Activated CD4-positive, alpha-beta T cell treated with anti-CD3 and anti-CD28 coated beads for 36 hours (primary cell): ENCODE data around the gene XPR1. TPM values are rescaled to one million over a fixed set of nuclear protein-coding genes. Genes with fewer than 3 reads are reported as not detected.
"Not testable (repeated sequence)": the region's sequence is repeated elsewhere in the genome, so short reads cannot be mapped to it uniquely, and the experiment has no call there.

Source experiments
- ATAC-seq: fragments of 200-7000 bp; cut with Tn5 transposase; one replicate; pipeline ENCODE4 v1.10.0; 2021; ENCODE audit warnings: mild to moderate bottlenecking, moderate library complexity
- CTCF ChIA-PET: fragments of 350-600 bp; sonication (Branson Sonifier 250); formaldehyde crosslinking; loops from one replicate; lab custom pipeline; 2021; ENCODE audit warnings: antibody characterized with exemption; lab: Charles Lee
- POLR2A ChIA-PET: fragments of 350-600 bp; sonication (Branson Sonifier 250); formaldehyde crosslinking; loops from one replicate; lab custom pipeline; 2021; ENCODE audit warnings: antibody characterized with exemption, inconsistent platforms; lab: Charles Lee
- DNase-seq: peaks from one replicate; pipeline ENCODE4 v3.0.0-alpha.2; 2020
- H3K27ac Mint-ChIP-seq: one replicate; pipeline ENCODE4 v1.8.0; 2021; ENCODE audit warnings: mixed read lengths
- H3K27me3 Mint-ChIP-seq: one replicate; pipeline ENCODE4 v1.8.0; 2021; ENCODE audit warnings: mixed read lengths
- H3K36me3 Mint-ChIP-seq: one replicate; pipeline ENCODE4 v1.8.0; 2021; ENCODE audit warnings: low read depth, mixed read lengths
- H3K4me1 Mint-ChIP-seq: one replicate; pipeline ENCODE4 v1.8.0; 2021; ENCODE audit warnings: mixed read lengths
- H3K4me3 Mint-ChIP-seq: one replicate; pipeline ENCODE4 v1.8.0; 2021; ENCODE audit warnings: mild to moderate bottlenecking, moderate library complexity, mixed read lengths
- H3K9me3 Mint-ChIP-seq: one replicate; pipeline ENCODE4 v1.8.0; 2021; ENCODE audit warnings: low read depth, mixed read lengths
- intact Hi-C, 2 experiments: fragments of 100-400 bp; cut with DNase I in 1 of 2; cut with micrococcal nuclease in 1 of 2; formaldehyde crosslinking; loops; one replicate each; pipeline versions ENCODE4 v1.14.2 to v1.15.1; 2022 to 2024; cut with DNase I, micrococcal nuclease
- total RNA-seq, 2 experiments: library from RNA; stranded (reverse); gene quantifications; one replicate each; pipeline ENCODE4 v1.2.3, GENCODE V29; 2021

XPR1 gene
- total RNA-seq, 2 experiments from 2014 or later = 18.4 to 25.2 TPM

GRCh38 chr1:180857947-180858725, 226.3 kb downstream of the XPR1 start:
- H3K27ac Mint-ChIP-seq, ATAC-seq, H3K27me3 Mint-ChIP-seq, intact Hi-C loops, H3K36me3 Mint-ChIP-seq, H3K4me1 Mint-ChIP-seq, H3K9me3 Mint-ChIP-seq, DNase-seq, CTCF ChIA-PET, POLR2A ChIA-PET, H3K4me3 Mint-ChIP-seq: not testable (repeated sequence)

- no peaks in the 10 kb centered on the region for H3K9me3 Mint-ChIP-seq
- no peak for DNase-seq
- intact Hi-C loops = no loop called here
- POLR2A ChIA-PET = no interaction called here
- H3K4me3 Mint-ChIP-seq = no peak overlapping the region
- no peaks in the 10 kb centered on the region for H3K4me1 Mint-ChIP-seq
- ATAC-seq = no peak
- CTCF ChIA-PET = interaction anchor here (6.2 kb wide), 1 partner anchor 325 kb away, joined by 148 read pairs; no protein-coding TSS in a partner anchor
- no peak overlapping the region for H3K27ac Mint-ChIP-seq
- H3K27me3 Mint-ChIP-seq = no peaks in the 10 kb centered on the region
- no peaks in the 10 kb centered on the region for H3K36me3 Mint-ChIP-seq
These were observed 227.5 kb downstream of the XPR1 start for GRCh38 chr1:180859306-180859705.

GRCh38 chr1:180860535-180860934, 228.7 kb downstream of the XPR1 start:
- ATAC-seq (no peak), DNase-seq (no peak)
- H3K4me3 Mint-ChIP-seq = no peak overlapping the region
- H3K36me3 Mint-ChIP-seq = peaks cover 4% of the 10 kb centered on the region
- no peaks in the 10 kb centered on the region for H3K9me3 Mint-ChIP-seq
- no peaks in the 10 kb centered on the region for H3K27me3 Mint-ChIP-seq
- no peaks in the 10 kb centered on the region for H3K4me1 Mint-ChIP-seq
- H3K27ac Mint-ChIP-seq = no peak overlapping the region
- ChIA-PET CTCF (interaction anchor here (0.8 to 6.2 kb wide), 7 partner anchors 12 to 345 kb away, joined by 3 to 148 read pairs (median 4); no protein-coding TSS in a partner anchor), POLR2A (no interaction called here)
- intact Hi-C loops = loop anchor here (1.0 to 5.0 kb wide), 5 partner anchors 83 to 344 kb away; partner anchors contain the start of gene XPR1 (in 2 of the 2)

- Mint-ChIP-seq H3K4me1 (no peaks in the 10 kb centered on the region), H3K9me3 (no peaks in the 10 kb centered on the region), H3K27ac (no peak overlapping the region), H3K27me3 (no peaks in the 10 kb centered on the region), H3K4me3 (no peak overlapping the region), H3K36me3 (peaks cover 7% of the 10 kb centered on the region)
- intact Hi-C loops = loop anchor here (5.0 kb wide), 4 partner anchors 85 to 345 kb away; partner anchors contain the start of gene XPR1 (in 2 of the 2)
- ChIA-PET POLR2A (interaction anchor here (1.1 kb wide), 1 partner anchor 11 kb away, joined by 3 read pairs; no protein-coding TSS in a partner anchor), CTCF (interaction anchor here (0.7 to 6.2 kb wide), 39 partner anchors 9 to 609 kb away, joined by 3 to 148 read pairs (median 4); no protein-coding TSS in a partner anchor)
- DNase-seq = no peak
- no peak for ATAC-seq
These were observed 230.5 kb downstream of the XPR1 start for GRCh38 chr1:180862305-180862704.

GRCh38 chr1:180863158-180863775, 231.4 kb downstream of the XPR1 start:
- ChIA-PET POLR2A (interaction anchor here (0.6 kb wide), 1 partner anchor 360 kb away, joined by 3 read pairs; no protein-coding TSS in a partner anchor), CTCF (interaction anchor here (0.6 to 6.2 kb wide), 36 partner anchors 10 to 610 kb away, joined by 3 to 148 read pairs (median 4); partner anchors contain the start of gene XPR1)
- Mint-ChIP-seq H3K27me3 (no peaks in the 10 kb centered on the region), H3K4me3 (no peak overlapping the region), H3K27ac (no peak overlapping the region), H3K36me3 (peaks cover 7% of the 10 kb centered on the region), H3K9me3 (no peaks in the 10 kb centered on the region), H3K4me1 (no peaks in the 10 kb centered on the region)
- no peak for ATAC-seq
- peak; percentile 42 for DNase-seq
- intact Hi-C loops = loop anchor here (5.0 kb wide), 4 partner anchors 86 to 346 kb away; partner anchors contain the start of gene XPR1 (in 2 of the 2)

GRCh38 chr1:180881806-180882509, 250.1 kb downstream of the XPR1 start:
- DNase-seq = no peak
- Mint-ChIP-seq H3K4me1 (no peaks in the 10 kb centered on the region), H3K4me3 (no peak overlapping the region), H3K9me3 (no peaks in the 10 kb centered on the region), H3K36me3 (peaks cover 4% of the 10 kb centered on the region), H3K27me3 (no peaks in the 10 kb centered on the region), H3K27ac (no peak overlapping the region)
- CTCF ChIA-PET = interaction anchor here (0.6 to 1.8 kb wide), 27 partner anchors 17 to 548 kb away, joined by 3 to 18 read pairs (median 3); no protein-coding TSS in a partner anchor
- ATAC-seq = peak; percentile 66
- POLR2A ChIA-PET = no interaction called here
- intact Hi-C loops = loop anchor here (1.0 to 5.0 kb wide), 4 partner anchors 205 to 284 kb away; partner anchors contain the start of gene IER5 (in 1 of the 2)

DNA sequence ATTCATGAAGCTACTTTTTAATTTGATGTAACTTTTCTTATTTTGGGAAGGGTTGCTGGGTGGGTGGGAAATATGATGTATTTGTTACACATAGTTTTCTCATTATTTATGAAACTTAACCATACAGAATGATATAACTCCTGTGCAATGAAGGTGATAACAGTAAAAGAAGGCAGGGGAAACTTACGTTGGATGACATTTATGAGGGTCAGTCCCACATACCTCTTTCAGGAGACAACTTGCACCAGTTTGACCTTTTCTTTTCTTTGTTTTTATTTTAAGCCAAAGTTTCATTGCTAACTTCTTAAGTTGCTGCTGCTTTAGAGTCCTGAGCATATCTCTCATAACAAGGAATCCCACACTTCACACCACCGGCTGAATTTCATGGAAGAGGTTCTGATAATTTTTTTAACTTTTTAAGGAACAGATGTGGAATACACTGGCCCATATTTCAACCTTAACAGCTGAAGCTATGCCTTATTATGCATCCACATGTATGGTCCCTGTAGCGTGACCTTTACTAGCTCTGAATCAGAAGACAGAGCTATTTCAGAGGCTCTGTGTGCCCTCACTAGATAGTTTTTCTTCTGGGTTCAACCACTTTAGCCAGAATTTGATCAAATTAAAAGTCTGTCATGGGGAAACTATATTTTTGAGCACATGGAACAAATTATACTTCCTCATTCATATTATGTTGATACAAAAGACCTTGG, 252.9 kb downstream of the XPR1 start:
- ChIA-PET CTCF (interaction anchor here (0.6 to 1.8 kb wide), 5 partner anchors 11 to 1706 kb away, joined by 3 to 4 read pairs (median 3); no protein-coding TSS in a partner anchor), POLR2A (no interaction called here)
- no peaks in the 10 kb centered on the region for H3K9me3 Mint-ChIP-seq
- DNase-seq (no peak), ATAC-seq (no peak)
- no peaks in the 10 kb centered on the region for H3K27me3 Mint-ChIP-seq
- no peak overlapping the region for H3K4me3 Mint-ChIP-seq
- H3K36me3 Mint-ChIP-seq = peaks cover 4% of the 10 kb centered on the region
- H3K4me1 Mint-ChIP-seq = no peaks in the 10 kb centered on the region
- H3K27ac Mint-ChIP-seq = no peak overlapping the region
- intact Hi-C loops = loop anchor here in 1 of 2 experiments (5.0 kb wide), 1 partner anchor 203 kb away; the partner anchor contains the start of gene IER5

DNA sequence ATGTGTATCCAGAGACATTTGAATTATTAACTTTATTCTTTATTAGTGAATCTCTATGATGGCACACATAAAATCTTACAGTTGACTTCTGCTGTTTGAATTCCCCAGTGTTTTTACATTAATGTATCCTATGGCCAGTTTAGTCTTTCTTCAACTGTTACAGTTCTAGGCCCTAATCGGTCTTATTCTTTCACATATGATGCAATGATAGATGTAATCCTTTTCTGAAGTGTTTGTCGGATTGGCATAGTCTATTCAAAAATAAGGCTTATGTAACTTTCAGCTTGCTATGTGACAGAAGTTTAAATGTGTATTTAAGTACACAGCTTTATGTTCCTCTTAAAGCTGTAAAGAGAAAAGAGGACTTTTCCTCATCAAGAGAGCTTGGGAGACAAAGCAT, 254.5 kb downstream of the XPR1 start:
- intact Hi-C loops = no loop called here
- ATAC-seq = no peak
- no peaks in the 10 kb centered on the region for H3K9me3 Mint-ChIP-seq
- no peak for DNase-seq
- H3K27me3 Mint-ChIP-seq = no peaks in the 10 kb centered on the region
- POLR2A ChIA-PET = interaction anchor here (0.8 kb wide), 1 partner anchor 448 kb away, joined by 4 read pairs; no protein-coding TSS in a partner anchor
- CTCF ChIA-PET = interaction anchor here (0.8 to 1.6 kb wide), 3 partner anchors 23 to 283 kb away, joined by 3 to 6 read pairs (median 4); no protein-coding TSS in a partner anchor
- no peaks in the 10 kb centered on the region for H3K4me1 Mint-ChIP-seq
- no peak overlapping the region for H3K27ac Mint-ChIP-seq
- no peak overlapping the region for H3K4me3 Mint-ChIP-seq
- peaks cover 4% of the 10 kb centered on the region for H3K36me3 Mint-ChIP-seq

DNA sequence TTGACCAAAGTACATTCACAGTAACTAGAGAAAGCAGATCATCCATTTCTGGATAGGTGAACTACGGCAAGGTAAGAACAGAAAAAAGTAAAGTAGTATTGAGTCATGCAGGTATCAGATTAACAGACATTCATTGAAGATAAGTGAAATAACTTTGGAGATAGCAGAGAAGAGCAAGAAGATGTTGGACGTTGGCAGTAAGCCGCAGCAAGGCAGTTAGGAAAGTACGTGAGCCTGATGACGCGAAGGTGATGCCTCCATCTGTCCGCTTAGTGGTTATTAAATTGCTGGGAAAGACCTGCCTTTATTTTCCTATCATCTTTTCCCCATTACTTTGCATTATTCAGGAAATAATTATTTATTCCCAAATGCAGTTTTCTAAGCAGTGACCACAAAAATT, 256.0 kb downstream of the XPR1 start:
- ChIA-PET CTCF (interaction anchor here (0.6 to 1.6 kb wide), 2 partner anchors 25 to 1214 kb away, joined by 3 to 6 read pairs; no protein-coding TSS in a partner anchor), POLR2A (no interaction called here)
- intact Hi-C loops = no loop called here
- Mint-ChIP-seq H3K4me1 (peaks cover 1% of the 10 kb centered on the region), H3K4me3 (no peak overlapping the region), H3K36me3 (peaks cover 4% of the 10 kb centered on the region), H3K9me3 (no peaks in the 10 kb centered on the region), H3K27me3 (no peaks in the 10 kb centered on the region), H3K27ac (no peak overlapping the region)
- DNase-seq = no peak
- ATAC-seq = no peak

GRCh38 chr1:180888870-180889269, 257.0 kb downstream of the XPR1 start:
- Mint-ChIP-seq H3K27me3 (no peaks in the 10 kb centered on the region), H3K4me1 (peaks cover 7% of the 10 kb centered on the region), H3K36me3 (peaks cover under 1% of the 10 kb centered on the region), H3K27ac (no peak overlapping the region), H3K4me3 (no peak overlapping the region), H3K9me3 (no peaks in the 10 kb centered on the region)
- intact Hi-C loops = no loop called here
- CTCF ChIA-PET = no interaction called here
- ATAC-seq (no peak), DNase-seq (no peak)
- POLR2A ChIA-PET = no interaction called here
